Measurements from ENCODE around the gene UIMC1. TPM values are rescaled to one million over a fixed set of nuclear protein-coding genes. Genes with fewer than 3 reads are reported as not detected.

Gene UIMC1
- total RNA-seq, 4 donors from 2014 or later: 34.7 to 51.1 (median 48.9) TPM

- H3K4me3 ChIP-seq: no peak overlapping the region
- 97% methylated on average over 5 of the region's 12 CpGs for WGBS
- intact Hi-C loops (cut with DNase I): no loop called here
These were observed 128.1 kb downstream of the UIMC1 start for GRCh38 chr5:176878463-176878862.

GRCh38 chr5:176877793-176878331 lies 128.7 kb downstream of the UIMC1 start:
- H3K36me3 ChIP-seq: no peaks in the 10 kb centered on the region
- H3K4me3 ChIP-seq: no peak overlapping the region
- H3K9me3 ChIP-seq: no peaks in the 10 kb centered on the region
- TF ChIP-seq CTCF (IDR thresholded peaks at IDR 0.05) (no peak), EP300 (IDR thresholded peaks at IDR 0.05) (no peak), POLR2A (IDR thresholded peaks at IDR 0.05; ENCODE audit: low read depth) (no peak), POLR2AphosphoS5 (IDR thresholded peaks at IDR 0.05) (no peak)
- intact Hi-C loops (cut with DNase I): no loop called here
- peaks cover 0 to 64% (median 0%) of the 10 kb centered on the region in 4 donors for H3K27me3 ChIP-seq
- DNase-seq (ENCODE audit: extremely low spot score): no peak
- no peaks in the 10 kb centered on the region for H3K4me1 ChIP-seq
- H3K27ac ChIP-seq (replicated peaks in 1 of 4): no peak overlapping the region
- WGBS: 65% methylated on average over 4 of the region's 21 CpGs

More at GRCh38 chr5:176878463-176878862, 128.1 kb downstream of the UIMC1 start:
- DNase-seq (ENCODE audit: extremely low spot score): no peak
- TF ChIP-seq CTCF (IDR thresholded peaks at IDR 0.05): no peak
- TF ChIP-seq EP300 (IDR thresholded peaks at IDR 0.05): no peak
- TF ChIP-seq POLR2A (IDR thresholded peaks at IDR 0.05; ENCODE audit: low read depth): no peak
- TF ChIP-seq POLR2AphosphoS5 (IDR thresholded peaks at IDR 0.05): no peak
- Histone ChIP-seq H3K27ac (replicated peaks in 1 of 4) (no peak overlapping the region), H3K27me3 (peaks cover 0 to 61% (median 0%) of the 10 kb centered on the region in 4 donors), H3K4me1 (no peaks in the 10 kb centered on the region), H3K36me3 (no peaks in the 10 kb centered on the region), H3K9me3 (no peaks in the 10 kb centered on the region)

GRCh38 chr5:176876506-176877431 lies 129.8 kb downstream of the UIMC1 start:
- Histone ChIP-seq H3K27me3 (peaks cover 0 to 64% (median 0%) of the 10 kb centered on the region in 4 donors), H3K4me3 (no peak overlapping the region), H3K27ac (replicated peaks in 1 of 4) (no peak overlapping the region), H3K9me3 (no peaks in the 10 kb centered on the region), H3K4me1 (no peaks in the 10 kb centered on the region), H3K36me3 (no peaks in the 10 kb centered on the region)
- WGBS: 66% methylated on average over 13 of the region's 24 CpGs
- TF ChIP-seq POLR2A (IDR thresholded peaks at IDR 0.05; ENCODE audit: low read depth): no peak
- TF ChIP-seq CTCF (IDR thresholded peaks at IDR 0.05): no peak
- no peak for TF ChIP-seq POLR2AphosphoS5 (IDR thresholded peaks at IDR 0.05)
- no peak for TF ChIP-seq EP300 (IDR thresholded peaks at IDR 0.05)
- intact Hi-C loops (cut with DNase I): no loop called here
- no peak for DNase-seq (ENCODE audit: extremely low spot score)

- WGBS: 29% methylated on average over 9 of the region's 27 CpGs
- no peaks in the 10 kb centered on the region for H3K36me3 ChIP-seq
- TF ChIP-seq EP300 (IDR thresholded peaks at IDR 0.05) (no peak), POLR2AphosphoS5 (IDR thresholded peaks at IDR 0.05) (no peak), CTCF (IDR thresholded peaks at IDR 0.05) (no peak), POLR2A (IDR thresholded peaks at IDR 0.05; ENCODE audit: low read depth) (no peak)
- H3K4me1 ChIP-seq: no peaks in the 10 kb centered on the region
- H3K27me3 ChIP-seq: peaks cover 0 to 64% (median 0%) of the 10 kb centered on the region in 4 donors
- no peak for DNase-seq (ENCODE audit: extremely low spot score)
- no peak overlapping the region for H3K27ac ChIP-seq (replicated peaks in 1 of 4)
- intact Hi-C loops (cut with DNase I): no loop called here
- H3K9me3 ChIP-seq: no peaks in the 10 kb centered on the region
- no peak overlapping the region for H3K4me3 ChIP-seq
These were observed 130.6 kb downstream of the UIMC1 start for GRCh38 chr5:176875783-176876505.

Data from esophagus muscularis mucosa (tissue), 4 donors.